Lung microvascular endothelial cell (primary cell): ENCODE data around the gene PLEKHG4. TPM values are rescaled to one million over a fixed set of nuclear protein-coding genes. Genes with fewer than 3 reads are reported as not detected.

Source experiments
- DNase-seq, 2 donors: peaks; one replicate each; pipeline versions ENCODE4 v3.0.0 to v3.0.0-alpha.2; 2010; ENCODE audit warnings: low read depth in 2 of 2
- total RNA-seq: library from RNA; depleted of rRNA; stranded (reverse); fragments of >200 nt; gene quantifications from 2 replicates; pipeline ENCODE4 v1.2.1, GENCODE V29; 2014

PLEKHG4 gene
- total RNA-seq, 1 donor from 2014 or later, result 5.8 TPM

- peak; percentile 50 to 56 for DNase-seq
Measured at GRCh38 chr16:67326472-67327309, 47.4 kb downstream of the PLEKHG4 start, which contains the start of the genes KCTD19 and LRRC36. TSS of gene KCTD19 (minus strand) at chr16:67326741. CDS start at chr16:67326707, 34 bp downstream. TSS of gene LRRC36 (plus strand) at chr16:67326815. CDS start at chr16:67326863, 48 bp downstream.

- no peak for DNase-seq
Measured at GRCh38 chr16:67327743-67328142, 48.4 kb downstream of the PLEKHG4 start.

- peak in 1 of 2 donors; percentile 32 for DNase-seq
Measured at GRCh38 chr16:67329901-67330300, 50.6 kb downstream of the PLEKHG4 start.

GRCh38 chr16:67333315-67333714, 54.0 kb downstream of the PLEKHG4 start:
- DNase-seq, result no peak

- no peak for DNase-seq
Measured at GRCh38 chr16:67336116-67336515, 56.8 kb downstream of the PLEKHG4 start.

- no peak for DNase-seq
Measured at GRCh38 chr16:67336648-67337047, 57.3 kb downstream of the PLEKHG4 start.

Other genes starting within 250 kb of the PLEKHG4 start
- 7.2 and 12.7 TPM in 2 replicates for gene PHAF1, start 169.6 kb upstream of the PLEKHG4 start, total RNA-seq
- 3.5 and 6.3 TPM in 2 replicates for gene B3GNT9, start 128.5 kb upstream of the PLEKHG4 start, total RNA-seq
- 10.7 and 16.3 TPM in 2 replicates for gene TRADD, start 119.6 kb upstream of the PLEKHG4 start, total RNA-seq
- 4.1 and 5.6 TPM in 2 replicates for gene FBXL8, start 119.6 kb upstream of the PLEKHG4 start, total RNA-seq
- 1.3 and 2.0 TPM in 2 replicates for gene HSF4, start 114.8 kb upstream of the PLEKHG4 start, total RNA-seq
- 4.8 and 5.6 TPM in 2 replicates for gene NOL3, start 109.0 kb upstream of the PLEKHG4 start, total RNA-seq
- 5.7 and 10.1 TPM in 2 replicates for gene MATCAP1, start 95.6 kb upstream of the PLEKHG4 start, total RNA-seq
- gene EXOC3L1, start 89.4 kb upstream of the PLEKHG4 start, total RNA-seq, result 33.8 and 48.0 TPM in 2 replicates
- gene E2F4, start 87.4 kb upstream of the PLEKHG4 start, total RNA-seq, result 44.2 and 60.3 TPM in 2 replicates
- gene ELMO3, start 80.4 kb upstream of the PLEKHG4 start, total RNA-seq, result 0.44 and 0.99 TPM in 2 replicates
- gene TMEM208, start 52.4 kb upstream of the PLEKHG4 start, total RNA-seq, result 24.4 and 29.2 TPM in 2 replicates
- gene FHOD1, start 32.1 kb upstream of the PLEKHG4 start, total RNA-seq, result 12.0 and 23.4 TPM in 2 replicates
- gene SLC9A5, start 30.6 kb upstream of the PLEKHG4 start, total RNA-seq, result 0.22 and 0.60 TPM in 2 replicates
- not detected in 2 replicates for gene KCTD19, start 47.2 kb downstream of the PLEKHG4 start, total RNA-seq
- gene LRRC36, start 47.3 kb downstream of the PLEKHG4 start, total RNA-seq, result not detected in 2 replicates
- 0.22 TPM in 1 of 2 replicates, not detected in the other for gene TPPP3, start 114.0 kb downstream of the PLEKHG4 start, total RNA-seq
- 2.6 and 3.5 TPM in 2 replicates for gene ZDHHC1, start 136.9 kb downstream of the PLEKHG4 start, total RNA-seq
- gene HSD11B2, start 151.6 kb downstream of the PLEKHG4 start, total RNA-seq, result not detected in 2 replicates
- 92.1 and 95.2 TPM in 2 replicates for gene ATP6V0D1, start 201.6 kb downstream of the PLEKHG4 start, total RNA-seq
- not detected in 2 replicates for gene AGRP, start 204.0 kb downstream of the PLEKHG4 start, total RNA-seq
- 20.7 and 23.4 TPM in 2 replicates for gene RIPOR1, start 249.3 kb downstream of the PLEKHG4 start, total RNA-seq